VCaP (cell line): ENCODE results near the gene NFKBIB.

Experiments used
- H3K27ac ChIP-seq: fragments of 450-650 bp; 2 replicates; pipeline ENCODE4 v1.5.1; 2017
- CTCF ChIP-seq: fragments of 450-650 bp; conservative IDR thresholded peaks from 2 replicates; pipeline ENCODE4 v1.5.1; 2017; ENCODE audit warnings: mild to moderate bottlenecking, moderate library complexity

The NFKBIB gene

DNA sequence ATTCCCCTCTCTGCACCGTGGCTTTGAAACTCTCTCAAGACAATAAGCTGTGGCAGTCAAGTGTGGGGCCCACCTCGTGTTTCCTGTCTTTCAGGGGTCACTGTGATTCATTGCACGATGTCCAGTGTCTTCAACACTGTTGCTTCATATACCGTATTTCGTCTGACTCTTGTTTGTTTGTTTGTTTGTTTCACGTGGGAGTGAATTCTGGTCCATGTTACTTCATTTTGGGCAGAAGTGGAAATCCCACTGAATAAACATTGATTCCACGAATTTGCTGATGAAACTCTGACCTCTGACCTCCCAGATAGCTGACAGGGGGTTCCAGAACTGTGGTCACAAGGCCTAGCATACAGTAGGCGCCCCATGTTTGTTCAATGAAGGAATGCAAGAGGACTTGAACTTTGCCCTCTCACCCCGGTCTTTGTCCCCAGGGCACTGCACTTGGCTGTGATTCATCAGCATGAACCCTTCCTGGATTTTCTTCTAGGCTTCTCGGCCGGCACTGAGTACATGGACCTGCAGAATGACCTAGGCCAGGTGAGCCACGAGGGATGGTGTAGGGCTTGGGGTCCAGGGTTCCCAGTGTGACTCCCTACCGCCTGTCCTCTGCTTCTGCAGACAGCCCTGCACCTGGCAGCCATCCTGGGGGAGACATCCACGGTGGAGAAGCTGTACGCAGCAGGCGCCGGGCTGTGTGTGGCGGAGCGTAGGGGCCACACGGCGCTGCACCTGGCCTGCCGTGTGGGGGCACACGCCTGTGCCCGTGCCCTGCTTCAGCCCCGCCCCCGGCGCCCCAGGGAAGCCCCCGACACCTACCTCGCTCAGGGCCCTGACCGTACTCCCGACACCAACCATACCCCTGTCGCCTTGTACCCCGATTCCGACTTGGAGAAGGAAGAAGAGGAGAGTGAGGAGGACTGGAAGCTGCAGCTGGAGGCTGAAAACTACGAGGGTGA, 5.1 kb downstream of the NFKBIB start:
- H3K27ac ChIP-seq = no peak overlapping the region
- no peak for TF ChIP-seq CTCF

DNA sequence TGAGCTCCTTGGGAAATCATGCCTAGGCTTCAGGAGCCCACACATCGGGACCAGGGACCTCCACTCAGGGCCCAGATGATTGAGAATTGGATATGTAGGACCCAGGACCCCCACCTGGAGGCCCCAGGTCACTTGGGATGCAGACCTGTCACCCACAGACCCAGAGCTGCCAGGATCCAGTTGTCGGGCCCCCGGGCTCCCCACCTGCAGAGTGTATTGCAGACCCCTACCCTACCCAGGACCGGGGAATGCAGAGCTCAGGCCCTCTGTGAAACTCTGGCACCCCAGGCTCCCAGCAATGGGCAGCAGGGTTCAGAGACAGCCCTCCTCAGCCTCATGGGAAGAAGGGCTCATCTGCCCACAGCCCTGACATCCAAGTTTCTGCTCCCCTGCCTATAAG, 5.9 kb downstream of the NFKBIB start:
- no peak overlapping the region for H3K27ac ChIP-seq
- TF ChIP-seq CTCF = no peak

DNA sequence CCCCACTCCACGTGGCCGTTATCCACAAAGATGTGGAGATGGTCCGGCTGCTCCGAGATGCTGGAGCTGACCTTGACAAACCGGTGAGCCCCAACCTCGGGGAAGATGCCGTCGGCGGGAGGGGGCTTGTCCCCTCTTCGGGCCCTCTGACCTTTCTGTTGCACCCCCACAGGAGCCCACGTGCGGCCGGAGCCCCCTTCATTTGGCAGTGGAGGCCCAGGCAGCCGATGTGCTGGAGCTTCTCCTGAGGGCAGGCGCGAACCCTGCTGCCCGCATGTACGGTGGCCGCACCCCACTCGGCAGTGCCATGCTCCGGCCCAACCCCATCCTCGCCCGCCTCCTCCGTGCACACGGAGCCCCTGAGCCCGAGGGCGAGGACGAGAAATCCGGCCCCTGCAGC, 7.5 kb downstream of the NFKBIB start:
- H3K27ac ChIP-seq = no peak overlapping the region
- no peak for TF ChIP-seq CTCF

DNA sequence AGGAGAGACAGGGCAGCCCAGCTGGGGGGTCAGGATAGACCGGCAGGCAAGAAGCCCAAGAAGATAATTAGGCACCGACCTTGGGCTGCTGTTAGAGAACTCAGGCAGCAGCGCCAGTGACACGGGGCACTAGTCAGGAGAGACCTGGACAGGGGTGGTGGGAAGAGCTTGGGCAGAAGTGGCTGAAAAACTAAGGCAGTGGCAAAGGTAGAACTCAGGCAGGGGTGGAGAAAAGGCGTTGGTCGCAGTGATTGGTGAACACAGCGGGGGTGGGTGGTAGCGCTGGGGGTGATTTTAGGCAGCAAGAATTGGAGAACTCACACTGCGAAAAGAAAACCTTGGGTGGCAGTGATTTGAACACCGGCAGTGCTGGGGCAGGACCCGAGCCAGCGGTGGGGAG, 7.9 kb downstream of the NFKBIB start:
- no peak overlapping the region for H3K27ac ChIP-seq
- no peak for TF ChIP-seq CTCF

- no peak for TF ChIP-seq CTCF
- no peak overlapping the region for H3K27ac ChIP-seq
Measured at GRCh38 chr19:38908911-38909310, 9.1 kb downstream of the NFKBIB start.

DNA sequence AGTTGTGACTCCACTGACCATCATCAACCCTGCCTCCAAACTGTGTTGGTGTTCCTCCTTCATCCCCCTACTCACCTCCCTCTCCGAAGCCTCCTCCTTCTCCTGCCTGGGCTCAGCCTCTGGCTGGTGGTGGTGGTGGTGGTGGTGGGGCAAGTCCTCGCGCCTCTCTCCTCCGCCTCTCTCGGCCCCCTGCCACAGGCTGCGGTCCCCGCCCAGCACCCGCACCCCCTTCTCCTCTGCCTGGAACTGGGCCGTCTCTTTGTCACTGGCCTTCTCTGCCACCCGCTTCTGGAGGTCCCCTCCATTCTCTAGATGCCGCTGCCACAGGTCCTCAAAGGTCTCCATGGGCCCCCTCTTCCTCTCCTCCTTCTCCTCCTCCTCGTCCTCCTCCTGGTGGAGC, 10.7 kb downstream of the NFKBIB start:
- TF ChIP-seq CTCF = no peak
- H3K27ac ChIP-seq = no peak overlapping the region

DNA sequence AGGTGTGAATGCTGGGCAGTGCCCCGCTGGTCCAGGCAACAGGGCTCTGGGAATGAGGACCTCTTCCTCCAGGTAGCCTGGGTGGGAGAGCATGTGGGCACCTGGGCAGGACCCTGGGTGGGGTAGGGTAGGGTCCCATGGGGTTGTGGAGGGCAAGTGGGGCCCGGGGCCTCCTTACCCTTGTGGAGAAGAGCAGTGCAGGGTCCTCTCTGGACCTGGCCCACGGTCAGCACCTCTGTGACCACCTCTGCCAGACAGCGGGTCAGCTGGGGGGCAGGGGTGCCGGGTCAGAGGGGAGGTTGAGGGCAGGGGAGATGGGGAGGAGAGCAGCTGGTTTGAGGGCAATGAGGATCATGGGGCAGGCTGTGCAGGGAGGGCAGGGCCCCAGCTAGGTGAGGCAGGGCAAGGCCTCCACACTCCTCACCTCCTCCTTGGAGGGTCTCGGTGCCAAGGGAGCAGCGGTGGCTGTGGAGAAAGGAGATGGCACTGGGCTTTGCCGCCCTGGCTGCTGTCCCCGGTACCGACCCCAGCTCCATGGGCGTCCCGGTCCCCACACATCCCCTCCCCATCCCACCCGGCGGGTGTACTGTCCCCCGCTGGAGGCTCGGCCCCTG, 11.7 kb downstream of the NFKBIB start:
- TF ChIP-seq CTCF = no peak
- no peak overlapping the region for H3K27ac ChIP-seq
